AG04450 (cell line): ENCODE results near the gene APH1B. TPM values are rescaled to one million over a fixed set of nuclear protein-coding genes. Genes with fewer than 3 reads are reported as not detected.

ENCODE experiments used
- CTCF ChIA-PET: fragments of 300-600, 350-600 bp; formaldehyde crosslinking; extraction: SDS; loops from one replicate; lab custom pipeline; 2022; ENCODE audit warnings: antibody characterized with exemption, inconsistent platforms; lab: Charles Lee
- POLR2A ChIA-PET: fragments of 350-600 bp; formaldehyde crosslinking; extraction: SDS; loops from one replicate; lab custom pipeline; 2021; ENCODE audit warnings: antibody characterized with exemption, inconsistent platforms; lab: Yijun Ruan, JAX
- DNase-seq: peaks from one replicate; pipeline ENCODE4 v3.0.0-alpha.2; 2011; ENCODE audit warnings: low read depth, low spot score
- H3K27ac ChIP-seq: one replicate; pipeline ENCODE4 v1.5.1; 2012; ENCODE audit warnings: low read depth, low read length, control low read depth
- H3K27me3 ChIP-seq: one replicate; pipeline ENCODE4 v1.6.0; 2012; ENCODE audit warnings: low read length; ENCODE audit not compliant: control insufficient read depth, insufficient read depth
- H3K4me3 ChIP-seq: 2 replicates; pipeline ENCODE4 v1.5.1; 2011; ENCODE audit warnings: mild to moderate bottlenecking, low read depth, low read length, control low read depth
- H3K9me3 ChIP-seq: 2 replicates; pipeline ENCODE4 v1.5.1; 2012; ENCODE audit warnings: low read length; ENCODE audit not compliant: control insufficient read depth, insufficient read depth
- polyA plus RNA-seq: library from polyadenylated mRNA; depleted of rRNA; stranded (reverse); fragments of >200 nt; gene quantifications from 2 replicates; pipeline ENCODE4 v1.2.3, GENCODE V29; 2011
- TF ChIP-seq, protein P1 (sequence below): IDR thresholded peaks from 2 replicates; pipeline ENCODE4 v1.5.1; 2011; ENCODE audit warnings: low read depth, low read length, control low read depth, inconsistent platforms

APH1B gene
- polyA plus RNA-seq, 1 experiment: 17.9 TPM

DNA sequence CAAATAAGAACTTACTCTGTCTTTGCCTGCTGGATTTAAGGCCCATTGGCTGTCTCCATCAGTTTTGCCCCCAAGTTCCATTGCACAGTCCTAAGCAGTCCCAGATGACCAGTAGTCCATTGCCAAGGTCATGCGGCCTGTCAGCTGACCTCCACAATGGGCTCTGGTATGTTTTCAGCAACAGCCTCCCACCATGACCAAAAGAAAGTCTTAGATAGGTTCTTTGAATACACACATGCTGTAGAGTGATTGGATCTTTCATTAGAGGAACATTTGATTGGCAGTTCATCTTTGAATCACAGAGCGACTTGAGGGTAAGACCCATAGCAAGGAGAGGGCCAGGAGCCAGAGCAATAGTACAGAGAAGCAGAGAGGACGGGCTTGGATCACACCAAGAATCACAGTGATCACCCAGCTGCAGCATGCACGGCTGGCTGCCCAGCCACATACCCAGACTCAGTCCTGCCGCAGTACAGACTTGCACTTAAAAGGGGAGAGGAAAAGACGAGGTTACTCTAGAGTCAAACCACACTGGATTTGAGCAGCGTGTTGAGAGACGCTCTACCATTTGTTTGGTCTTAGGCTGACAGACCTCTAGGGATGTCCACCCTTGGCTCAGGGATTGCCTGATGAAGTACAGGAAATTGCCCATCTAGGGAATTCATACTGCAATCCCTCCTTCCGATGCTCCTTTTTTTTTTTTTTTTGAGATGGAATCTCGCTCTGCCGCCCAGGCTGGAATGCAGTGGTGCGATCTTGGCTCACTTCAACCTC, 50.4 kb downstream of the APH1B start:
- ChIA-PET CTCF (no interaction called here), POLR2A (interaction anchor here (0.7 kb wide), 1 partner anchor 576 kb away, joined by 4 read pairs; no protein-coding TSS in a partner anchor)
- TF ChIP-seq, protein P1, sequence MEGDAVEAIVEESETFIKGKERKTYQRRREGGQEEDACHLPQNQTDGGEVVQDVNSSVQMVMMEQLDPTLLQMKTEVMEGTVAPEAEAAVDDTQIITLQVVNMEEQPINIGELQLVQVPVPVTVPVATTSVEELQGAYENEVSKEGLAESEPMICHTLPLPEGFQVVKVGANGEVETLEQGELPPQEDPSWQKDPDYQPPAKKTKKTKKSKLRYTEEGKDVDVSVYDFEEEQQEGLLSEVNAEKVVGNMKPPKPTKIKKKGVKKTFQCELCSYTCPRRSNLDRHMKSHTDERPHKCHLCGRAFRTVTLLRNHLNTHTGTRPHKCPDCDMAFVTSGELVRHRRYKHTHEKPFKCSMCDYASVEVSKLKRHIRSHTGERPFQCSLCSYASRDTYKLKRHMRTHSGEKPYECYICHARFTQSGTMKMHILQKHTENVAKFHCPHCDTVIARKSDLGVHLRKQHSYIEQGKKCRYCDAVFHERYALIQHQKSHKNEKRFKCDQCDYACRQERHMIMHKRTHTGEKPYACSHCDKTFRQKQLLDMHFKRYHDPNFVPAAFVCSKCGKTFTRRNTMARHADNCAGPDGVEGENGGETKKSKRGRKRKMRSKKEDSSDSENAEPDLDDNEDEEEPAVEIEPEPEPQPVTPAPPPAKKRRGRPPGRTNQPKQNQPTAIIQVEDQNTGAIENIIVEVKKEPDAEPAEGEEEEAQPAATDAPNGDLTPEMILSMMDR: no peak
- Histone ChIP-seq H3K27me3 (no peaks in the 10 kb centered on the region), H3K27ac (no peak overlapping the region), H3K9me3 (no peaks in the 10 kb centered on the region; the same call in 1 of the 2 replicates), H3K4me3 (no peak overlapping the region)
- DNase-seq: no peak

DNA sequence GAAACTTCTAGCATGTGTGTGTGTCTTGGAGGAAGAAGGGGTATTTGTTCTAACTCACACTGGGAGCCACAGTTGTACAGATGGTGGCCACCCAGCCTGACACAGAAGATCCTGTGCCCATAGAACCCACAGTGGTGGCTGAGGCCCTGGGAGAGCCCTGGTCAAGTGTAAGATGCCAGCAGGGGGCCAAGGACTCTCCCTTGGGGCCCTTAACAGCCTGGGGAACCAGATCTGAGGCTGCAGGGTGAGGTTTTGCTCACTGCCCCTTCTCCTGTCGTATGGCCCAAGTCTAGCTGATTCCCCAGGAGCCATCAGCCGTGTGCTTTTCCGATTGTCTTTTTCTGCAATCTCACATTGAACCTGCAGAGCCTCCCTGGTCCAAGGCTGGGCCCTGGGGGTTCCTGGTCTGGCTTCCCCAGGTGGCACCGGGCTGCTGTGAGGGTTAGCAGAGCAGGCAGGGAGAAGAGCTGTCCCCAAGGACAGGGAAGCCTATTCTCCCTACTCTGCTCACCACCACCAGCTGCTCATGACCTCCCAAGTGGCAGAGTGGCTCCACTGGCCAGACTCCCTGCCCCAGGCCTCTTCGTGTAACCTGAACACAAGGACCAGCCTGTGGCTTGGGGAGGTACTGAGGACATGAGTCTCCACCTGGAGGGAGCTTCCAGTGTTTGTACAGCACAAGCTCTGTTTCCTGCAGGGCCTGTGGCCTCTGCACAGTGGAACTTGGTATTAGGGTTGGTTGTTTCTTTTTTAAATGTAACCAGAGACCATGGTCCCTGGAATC, 52.4 kb downstream of the APH1B start:
- POLR2A ChIA-PET: no interaction called here
- TF ChIP-seq, protein P1: no peak
- H3K27me3 ChIP-seq: no peaks in the 10 kb centered on the region
- no peak overlapping the region for H3K27ac ChIP-seq
- no peak for DNase-seq
- CTCF ChIA-PET: no interaction called here
- no peaks in the 10 kb centered on the region; the same call in 1 of the 2 replicates for H3K9me3 ChIP-seq
- no peak overlapping the region for H3K4me3 ChIP-seq

DNA sequence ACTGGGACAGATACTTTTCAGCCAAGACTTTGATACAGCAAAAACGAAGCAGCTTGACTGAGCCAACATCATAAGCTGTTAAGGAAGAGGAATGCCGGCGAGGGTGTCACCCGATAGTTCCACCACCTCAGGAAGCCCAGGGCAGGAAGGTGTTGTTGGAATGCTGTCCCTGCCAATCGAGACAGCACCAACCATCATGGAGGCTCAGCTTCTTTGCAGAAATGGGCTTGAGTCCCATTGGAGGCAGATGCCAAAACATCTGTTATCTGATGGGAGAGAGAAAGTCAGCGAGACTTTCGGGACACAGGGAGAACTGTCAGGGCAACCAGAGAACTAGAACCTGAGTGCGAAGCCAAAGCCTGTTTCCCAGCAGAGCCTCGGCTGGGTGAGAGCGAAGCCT, 53.5 kb downstream of the APH1B start:
- no peak overlapping the region for H3K4me3 ChIP-seq
- no peak overlapping the region for H3K27ac ChIP-seq
- no peaks in the 10 kb centered on the region; the same call in 1 of the 2 replicates for H3K9me3 ChIP-seq
- POLR2A ChIA-PET: no interaction called here
- DNase-seq: no peak
- CTCF ChIA-PET: no interaction called here
- TF ChIP-seq, protein P1: no peak
- no peaks in the 10 kb centered on the region for H3K27me3 ChIP-seq

DNA sequence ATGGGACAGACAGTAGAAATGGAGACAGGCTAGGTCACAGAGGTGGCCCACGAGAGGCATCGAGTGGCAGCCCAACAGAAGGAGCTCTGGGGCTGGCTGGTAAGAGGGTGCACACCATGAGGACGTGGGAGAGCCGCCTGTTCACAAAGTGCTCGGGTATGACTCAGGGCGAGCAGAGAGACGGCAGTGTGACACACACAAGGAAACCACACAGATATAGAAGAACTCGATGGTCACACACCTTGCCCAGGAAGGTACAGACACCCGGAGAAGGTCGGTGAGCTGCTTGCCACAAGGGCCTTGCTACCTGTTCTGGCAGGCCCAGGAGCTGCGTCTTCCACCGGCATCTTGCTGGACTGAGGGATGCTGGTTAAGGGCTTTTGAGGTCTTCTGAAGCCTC, 54.1 kb downstream of the APH1B start:
- ChIA-PET CTCF (no interaction called here), POLR2A (no interaction called here)
- TF ChIP-seq, protein P1: no peak
- no peak for DNase-seq
- H3K4me3 ChIP-seq: no peak overlapping the region
- no peak overlapping the region for H3K27ac ChIP-seq
- H3K27me3 ChIP-seq: no peaks in the 10 kb centered on the region
- H3K9me3 ChIP-seq: no peaks in the 10 kb centered on the region; the same call in 1 of the 2 replicates
